CD4-positive, alpha-beta T cell treated with Interleukin-17A for 4 hours (primary cell): Measurements from ENCODE around the gene NEK7.
"Not testable (repeated sequence)": the region's sequence is repeated elsewhere in the genome, so short reads cannot be mapped to it uniquely, and the experiment has no call there.

Source experiments
- DNase-seq: peaks from one replicate; pipeline ENCODE4 v3.0.0-alpha.2; 2020; ENCODE audit warnings: mixed read lengths

Gene NEK7

DNA sequence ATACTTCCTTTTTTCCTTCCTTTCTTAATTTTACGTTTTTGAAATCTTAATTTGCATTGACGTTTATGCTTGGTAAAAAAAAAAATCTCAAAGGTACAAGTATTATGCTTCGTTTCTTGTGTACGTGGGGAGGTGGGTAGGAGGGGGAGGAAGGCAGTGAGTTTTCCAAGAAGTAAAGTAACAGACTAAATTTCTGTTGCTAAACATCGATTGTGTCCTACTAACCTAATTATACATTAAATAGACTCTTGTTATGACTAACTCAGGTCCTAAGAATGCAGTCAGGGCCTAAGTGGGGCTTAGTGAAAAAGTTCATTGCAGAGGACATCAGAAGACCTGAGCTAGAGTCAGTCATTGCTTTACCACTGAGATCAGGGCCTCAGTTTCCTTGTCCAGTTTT, 17.5 kb downstream of the NEK7 start:
- no peak for DNase-seq

DNA sequence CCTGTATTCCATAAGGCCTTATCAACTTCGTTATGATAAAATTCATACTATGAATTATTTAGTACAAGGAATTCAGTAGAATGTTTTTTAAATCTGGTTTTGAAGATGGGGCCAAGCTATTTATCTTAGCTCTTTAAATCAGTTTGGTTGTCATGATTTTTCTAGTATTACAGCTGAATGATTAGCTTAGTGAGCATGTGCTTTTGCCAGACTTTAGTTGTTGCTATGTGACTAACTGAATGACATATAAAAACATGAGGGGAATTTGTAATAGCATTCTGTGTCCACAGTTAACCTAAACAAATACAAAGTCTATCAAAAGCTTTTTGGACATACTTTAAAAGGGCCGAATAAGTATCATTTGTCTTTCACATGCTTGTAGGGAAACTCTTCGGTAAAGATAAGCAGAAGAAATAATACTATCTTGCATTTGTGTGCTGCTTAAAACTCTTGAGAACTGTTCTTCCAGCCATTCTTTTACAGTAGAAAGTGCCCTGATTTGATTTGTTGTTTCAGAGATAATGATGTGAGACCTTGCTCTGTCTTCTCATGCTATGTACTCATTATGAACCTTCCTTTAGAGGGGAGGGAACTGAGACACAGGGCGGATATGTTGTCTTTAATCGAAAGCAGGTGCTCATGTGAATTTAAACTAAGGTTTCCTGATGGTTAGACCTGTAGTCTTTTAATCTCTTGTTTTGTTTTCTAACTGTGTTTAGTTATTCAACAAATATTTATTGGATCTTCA, 18.8 kb downstream of the NEK7 start:
- peak; percentile 33 for DNase-seq

DNA sequence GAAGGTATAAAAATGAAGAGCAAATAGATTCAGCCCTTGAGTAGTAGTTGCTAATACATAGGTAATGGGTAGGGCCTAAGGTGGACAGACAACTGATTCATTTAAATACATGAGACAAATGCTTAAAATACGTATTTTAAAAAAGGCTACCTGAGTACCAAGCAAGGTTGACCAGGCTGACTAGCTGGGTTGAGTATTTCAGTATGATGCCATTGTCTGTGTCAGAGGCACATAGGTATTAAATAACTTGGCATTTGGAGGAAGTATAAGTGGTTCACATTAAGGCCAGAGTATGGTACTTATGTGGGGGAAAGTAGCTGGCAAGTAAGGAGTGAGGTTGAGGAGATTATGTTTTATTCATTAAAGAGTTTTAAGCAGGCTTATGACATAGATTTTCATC, 19.4 kb downstream of the NEK7 start:
- no peak for DNase-seq

DNA sequence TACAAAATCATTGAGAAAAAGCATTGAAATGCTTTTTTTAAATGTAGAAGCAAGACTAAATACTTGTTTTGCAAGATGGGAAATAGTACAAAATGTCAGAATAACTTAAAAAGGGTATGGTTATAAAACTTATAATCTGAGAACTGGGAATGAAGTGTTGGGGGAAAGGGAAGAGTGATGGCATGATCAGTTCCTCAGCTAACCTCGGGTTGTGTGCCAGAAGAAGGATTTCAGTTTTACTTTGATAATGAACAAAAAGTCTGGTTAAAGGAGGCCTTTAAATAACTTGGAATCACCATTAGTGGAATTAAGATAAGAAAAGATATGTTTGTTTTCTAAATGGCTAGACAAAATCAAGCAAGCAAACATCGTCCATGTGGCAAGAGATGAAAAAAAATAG, 20.7 kb downstream of the NEK7 start:
- no peak for DNase-seq

DNA sequence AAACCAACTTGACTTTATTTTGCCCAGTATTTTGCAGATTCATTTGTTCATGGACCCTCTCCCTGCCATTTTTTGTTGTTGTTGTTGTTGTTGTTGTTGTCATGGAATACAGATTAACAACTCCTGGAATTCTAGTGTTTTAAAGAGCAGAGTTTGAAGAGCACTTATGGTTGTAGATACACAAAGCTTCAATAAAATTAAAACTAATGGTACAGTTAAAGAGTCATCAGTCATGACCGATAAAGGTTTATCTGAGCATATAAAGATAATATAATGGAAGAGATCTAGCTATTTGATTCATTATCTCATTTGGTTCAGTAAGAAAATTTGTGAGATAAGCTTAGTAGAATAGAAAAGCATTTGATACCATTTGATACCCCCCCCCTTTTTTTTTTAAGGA, 21.8 kb downstream of the NEK7 start:
- DNase-seq: no peak

DNA sequence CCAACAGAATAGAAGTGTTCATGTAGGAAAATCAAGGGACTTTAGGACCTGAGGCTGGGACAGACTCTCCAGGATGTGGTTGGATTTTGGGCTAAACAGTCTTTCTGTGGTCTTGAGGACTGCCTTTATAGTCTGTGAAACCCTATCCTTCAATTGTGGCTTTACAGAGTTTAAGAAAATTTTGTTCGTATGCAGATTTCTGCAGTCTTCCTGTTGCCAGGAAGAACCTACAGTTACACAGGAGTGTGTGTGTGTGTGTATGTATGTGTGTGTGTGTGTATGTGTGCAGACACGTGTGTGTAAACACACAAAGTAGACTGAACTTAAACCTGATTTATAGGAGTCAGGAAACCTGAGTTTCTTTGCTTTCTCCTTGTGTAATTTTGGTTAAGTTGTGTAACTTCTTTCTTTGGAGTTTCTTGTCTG, 22.8 kb downstream of the NEK7 start:
- DNase-seq: peak; percentile 43

DNA sequence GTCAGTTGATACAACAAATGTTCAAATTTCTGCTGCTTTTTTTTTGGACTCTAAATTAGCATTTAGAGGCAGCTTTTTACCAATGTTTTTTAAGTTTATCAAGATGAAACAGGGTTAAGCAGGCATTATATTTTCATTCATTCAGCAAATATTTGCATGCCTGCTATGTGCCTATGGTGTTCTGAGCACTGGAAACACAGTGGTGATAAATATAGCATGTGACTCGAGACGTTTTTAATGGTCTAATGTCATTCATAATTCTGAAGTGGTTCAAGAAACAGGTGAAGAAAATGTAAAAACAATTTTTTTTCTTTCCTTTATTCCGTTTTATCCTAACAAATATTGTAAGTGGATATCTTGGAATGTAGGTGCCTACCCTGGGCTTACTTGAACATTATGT, 26.8 kb downstream of the NEK7 start:
- DNase-seq: no peak

DNA sequence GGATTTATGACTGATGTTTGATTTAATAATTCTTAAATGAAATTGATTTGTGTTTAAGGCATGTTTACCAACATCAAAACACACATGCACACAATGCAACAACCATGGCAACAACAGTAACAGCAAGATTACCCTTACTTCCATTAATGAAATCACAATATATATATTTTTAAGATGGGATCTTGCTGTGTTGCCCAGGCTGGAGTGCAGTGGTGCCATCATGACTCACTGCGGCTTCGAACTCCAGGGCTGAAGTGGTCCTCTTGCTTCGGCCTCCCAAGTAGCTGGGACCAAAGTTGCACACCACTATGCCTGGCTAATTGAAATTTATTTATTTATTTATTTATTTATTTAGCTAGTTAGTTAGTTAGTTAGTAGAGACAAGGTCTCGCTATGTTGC, 27.7 kb downstream of the NEK7 start:
- DNase-seq: no peak

DNA sequence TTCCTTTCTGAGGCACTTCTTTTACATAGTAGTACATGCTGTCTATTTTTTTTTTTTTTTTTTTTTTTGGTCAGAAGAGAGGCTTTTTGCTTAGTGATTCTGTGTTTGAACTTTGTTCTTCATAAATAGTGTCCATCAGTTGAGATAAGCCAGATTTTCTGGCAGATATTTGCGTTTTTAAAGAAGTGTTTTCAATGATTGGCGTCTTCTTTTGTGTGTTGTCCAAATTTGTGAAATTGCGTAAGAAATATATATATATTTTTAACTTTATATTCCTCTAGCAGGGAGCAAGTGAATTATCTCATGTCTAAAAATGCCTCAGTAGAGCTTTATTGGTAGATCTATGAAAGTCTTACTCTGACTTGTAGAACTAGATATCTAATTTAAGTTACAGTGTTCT, 28.3 kb downstream of the NEK7 start:
- DNase-seq: no peak

DNA sequence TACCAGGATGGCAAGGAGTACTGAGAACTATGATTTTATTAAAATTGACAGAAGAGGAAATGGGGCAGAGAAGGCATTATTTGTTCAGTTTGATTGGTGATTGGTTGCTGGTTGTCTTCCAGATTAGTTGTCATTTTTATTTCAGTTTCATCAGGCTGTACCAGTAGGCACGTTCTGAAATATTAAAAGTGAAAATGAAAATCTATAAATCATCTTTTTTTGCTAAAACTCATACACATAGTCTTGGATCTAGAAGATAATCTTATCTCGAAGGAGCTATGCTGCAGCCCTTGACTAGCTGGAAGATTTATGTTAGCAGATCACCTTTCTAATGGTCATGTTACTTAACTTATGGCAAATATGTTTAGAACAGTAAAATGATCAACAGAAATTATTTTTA, 29.0 kb downstream of the NEK7 start:
- DNase-seq: no peak

DNA sequence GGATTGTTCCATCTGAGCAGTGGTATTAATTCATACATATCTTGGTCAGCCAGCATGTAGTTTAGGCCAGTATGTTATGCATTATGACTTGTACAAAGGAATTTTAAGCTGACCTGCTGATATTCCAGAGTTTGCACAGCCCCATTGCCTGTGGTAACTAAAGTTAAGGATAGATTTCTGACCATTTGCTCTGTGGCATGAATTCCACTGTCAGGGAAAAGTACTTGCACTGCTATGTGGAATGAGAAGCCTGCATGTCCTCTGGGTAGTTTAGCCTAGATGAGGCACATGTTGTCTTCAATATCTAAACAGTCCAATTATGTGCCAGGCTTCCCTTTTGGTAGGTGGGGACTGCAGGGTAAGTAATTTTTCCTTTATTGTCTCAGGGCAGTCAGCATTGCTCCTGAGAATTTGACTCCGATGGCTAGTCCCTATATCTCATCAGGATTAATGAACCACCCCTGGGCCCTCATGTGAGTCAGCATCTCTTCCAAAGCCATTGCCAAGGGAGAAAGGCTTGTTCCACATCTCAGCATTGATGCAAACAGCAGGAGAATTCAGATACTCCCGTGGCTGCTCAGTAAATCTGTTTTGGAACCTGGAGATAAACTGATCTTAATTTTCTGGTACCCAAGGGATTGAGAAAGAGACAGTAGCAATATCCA, 30.2 kb downstream of the NEK7 start:
- no peak for DNase-seq

DNA sequence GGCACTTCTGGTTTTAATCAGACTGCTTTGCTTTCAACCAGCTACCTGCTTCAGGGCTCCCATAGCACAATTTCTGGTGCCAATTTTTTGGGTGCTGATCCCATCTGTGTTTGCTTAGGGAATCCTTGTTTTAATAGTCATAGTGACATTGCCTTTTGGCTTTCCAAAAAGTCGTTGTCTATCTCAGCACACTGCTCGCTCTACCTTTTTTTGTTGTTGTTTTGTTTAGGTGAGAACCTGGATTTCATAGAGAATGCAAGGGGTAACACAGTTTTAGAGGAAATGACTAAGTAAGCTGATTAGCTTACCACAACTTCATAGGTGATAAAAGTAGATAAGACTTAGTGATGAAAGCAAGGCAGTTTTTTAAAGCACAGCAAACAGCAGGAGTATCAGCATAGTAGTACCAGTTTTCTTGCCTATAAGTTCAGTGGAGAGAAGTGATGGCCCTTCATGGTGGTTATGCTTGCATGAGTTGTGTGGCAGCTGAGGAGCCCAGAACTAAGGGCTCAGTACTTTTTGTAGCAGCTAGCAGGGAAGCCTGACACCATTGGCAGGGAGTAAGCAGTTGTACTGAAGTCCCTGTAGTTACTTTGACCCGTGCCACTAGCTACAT, 31.3 kb downstream of the NEK7 start:
- DNase-seq: peak; percentile 47

DNA sequence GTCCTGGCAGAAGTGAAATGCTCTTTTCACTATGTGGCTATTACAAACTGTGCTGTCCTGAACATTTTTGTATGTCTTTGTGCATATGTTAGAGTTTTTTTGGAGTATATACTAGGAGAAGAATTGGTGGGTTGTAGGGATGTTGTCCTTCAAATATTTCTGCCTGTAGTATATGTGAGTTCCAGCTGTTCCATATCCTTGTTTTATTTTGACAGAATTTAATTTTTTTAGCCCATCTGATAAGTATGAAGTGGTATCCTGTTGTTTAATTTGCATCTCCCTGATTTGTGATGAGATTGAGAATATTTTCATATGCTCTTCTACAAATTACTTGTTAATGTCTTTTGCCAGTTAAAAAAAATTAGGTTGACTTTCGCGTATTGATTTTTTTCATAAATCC, 34.3 kb downstream of the NEK7 start:
- no peak for DNase-seq

DNA sequence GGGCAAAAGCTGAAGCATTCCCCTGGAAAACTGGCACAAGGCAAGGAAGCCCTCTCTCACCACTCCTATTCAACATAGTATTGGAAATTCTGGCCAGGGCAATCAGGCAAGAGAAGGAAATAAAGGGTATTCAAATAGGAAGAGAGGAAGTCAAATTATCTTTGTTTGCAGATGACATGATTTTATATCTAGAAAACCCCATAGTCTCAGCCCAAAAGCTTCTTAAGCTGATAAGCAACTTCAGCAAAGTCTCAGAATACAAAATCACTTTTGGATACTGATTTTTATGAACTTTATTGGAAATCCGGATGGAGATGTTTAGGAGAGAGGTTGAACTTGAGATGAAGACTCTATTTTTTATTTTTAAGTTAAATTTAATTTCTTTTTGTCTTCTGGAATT, 37.1 kb downstream of the NEK7 start:
- DNase-seq: not testable (repeated sequence)

DNA sequence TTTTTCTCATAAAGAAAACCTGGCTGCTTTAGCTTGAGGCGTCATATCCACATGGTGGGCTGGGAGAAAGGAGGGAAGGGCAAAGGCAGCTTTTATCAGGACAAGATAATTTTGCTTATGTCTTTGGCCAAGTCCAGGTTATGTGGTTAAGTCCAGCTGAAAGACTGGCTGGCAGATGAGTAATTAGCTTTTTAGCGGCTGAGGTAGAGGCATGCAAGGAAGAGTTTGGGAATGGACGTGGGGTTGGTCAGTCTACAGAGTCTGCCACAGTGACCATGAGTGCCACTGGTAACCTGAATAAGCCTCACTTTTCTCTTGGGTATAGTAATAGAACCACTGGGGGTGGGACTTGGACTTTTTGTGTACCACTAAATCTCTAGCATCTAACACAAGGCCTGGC, 39.8 kb downstream of the NEK7 start:
- no peak for DNase-seq

DNA sequence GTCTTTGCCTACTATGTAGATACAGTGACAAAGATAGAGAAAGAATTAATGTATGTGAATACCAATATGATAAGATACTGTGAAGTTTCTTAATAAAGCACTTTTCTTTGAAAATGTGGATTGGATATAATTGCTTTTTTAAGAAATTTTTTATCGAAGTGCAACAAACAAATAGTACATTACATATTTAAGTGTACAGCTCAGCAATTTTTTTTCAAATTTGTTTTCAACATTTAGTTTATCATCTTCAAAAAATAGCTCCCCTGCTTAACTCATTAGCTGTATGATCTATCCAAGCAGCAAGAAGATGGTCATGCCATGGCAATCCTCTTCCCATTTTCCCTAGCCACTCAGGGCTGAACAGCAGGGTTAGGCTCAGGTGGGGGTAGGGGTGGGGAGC, 40.5 kb downstream of the NEK7 start:
- no peak for DNase-seq

DNA sequence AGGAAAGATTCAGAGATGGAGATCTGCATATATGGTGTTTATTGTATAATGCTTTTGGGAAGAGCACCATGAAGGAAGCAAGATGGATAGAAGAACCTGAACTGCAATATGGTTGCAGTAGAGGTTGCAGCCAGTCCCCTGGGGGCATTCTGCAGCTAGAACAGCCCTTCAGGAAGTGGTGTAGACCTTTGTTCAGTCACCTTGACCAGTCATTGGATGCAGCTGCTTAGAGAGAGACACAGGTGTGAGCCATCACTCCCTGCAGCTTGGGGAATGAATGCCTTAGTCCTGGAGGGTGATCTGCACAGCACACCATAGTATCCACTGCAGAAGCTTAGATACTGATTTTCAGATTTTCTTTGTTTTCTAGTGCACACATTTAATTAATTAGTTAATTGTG, 42.3 kb downstream of the NEK7 start:
- no peak for DNase-seq

DNA sequence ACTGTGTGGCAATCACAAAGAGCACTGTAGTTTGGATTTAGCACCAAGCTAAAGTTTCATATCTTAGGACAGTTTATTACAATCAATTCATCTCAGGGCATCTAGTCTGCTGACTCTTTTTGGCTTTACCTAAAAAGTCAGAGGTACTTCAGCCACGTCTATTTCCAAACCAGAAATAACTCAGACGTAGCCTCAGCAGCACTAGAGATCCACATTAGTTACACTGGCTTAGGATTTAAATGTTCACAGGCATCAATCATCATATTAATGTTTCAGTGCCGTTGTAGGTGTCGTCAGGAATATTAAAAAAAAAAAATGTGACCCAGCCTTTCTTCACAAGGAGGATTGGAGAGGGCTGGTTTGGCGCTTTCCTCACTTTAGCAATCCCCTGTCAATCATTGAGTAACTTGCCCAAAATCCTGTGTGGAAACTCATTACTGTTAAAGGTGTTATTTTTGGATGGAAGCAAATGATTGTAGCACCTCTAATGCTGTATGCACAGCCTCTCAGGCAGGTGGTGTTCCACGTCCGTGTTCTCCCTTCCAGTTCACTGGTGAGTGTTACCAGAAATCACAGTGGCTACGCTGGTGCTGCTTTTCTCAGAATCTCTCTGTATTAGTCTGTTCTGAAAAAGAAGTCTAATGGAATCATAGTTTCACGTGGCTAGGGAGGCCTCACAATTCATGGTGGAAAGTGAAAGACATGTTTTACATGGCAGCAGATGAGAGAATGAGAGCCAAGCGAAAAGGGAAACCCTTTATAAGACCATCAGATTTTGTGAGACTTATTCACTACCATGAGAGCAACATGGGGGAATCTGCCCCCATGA, 45.4 kb downstream of the NEK7 start:
- DNase-seq: no peak

DNA sequence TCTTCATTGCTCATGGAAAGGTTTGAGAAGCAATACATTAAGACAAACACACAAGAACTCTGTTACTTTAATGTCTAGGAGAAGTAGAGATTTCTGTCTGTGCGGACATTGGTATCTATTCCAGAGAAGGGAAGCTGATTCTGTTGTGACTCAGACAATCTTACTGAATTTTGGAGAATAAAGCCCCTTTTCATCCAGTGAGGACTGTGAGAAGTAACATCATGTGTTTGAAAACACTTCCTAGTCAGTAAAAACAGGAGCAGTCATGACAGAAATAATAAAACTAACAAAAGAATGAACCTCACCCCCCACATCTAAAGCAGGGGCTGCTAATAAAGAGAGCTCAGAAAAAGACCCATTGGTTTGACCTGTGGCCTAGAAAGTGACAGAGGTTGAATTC, 46.6 kb downstream of the NEK7 start:
- no peak for DNase-seq

DNA sequence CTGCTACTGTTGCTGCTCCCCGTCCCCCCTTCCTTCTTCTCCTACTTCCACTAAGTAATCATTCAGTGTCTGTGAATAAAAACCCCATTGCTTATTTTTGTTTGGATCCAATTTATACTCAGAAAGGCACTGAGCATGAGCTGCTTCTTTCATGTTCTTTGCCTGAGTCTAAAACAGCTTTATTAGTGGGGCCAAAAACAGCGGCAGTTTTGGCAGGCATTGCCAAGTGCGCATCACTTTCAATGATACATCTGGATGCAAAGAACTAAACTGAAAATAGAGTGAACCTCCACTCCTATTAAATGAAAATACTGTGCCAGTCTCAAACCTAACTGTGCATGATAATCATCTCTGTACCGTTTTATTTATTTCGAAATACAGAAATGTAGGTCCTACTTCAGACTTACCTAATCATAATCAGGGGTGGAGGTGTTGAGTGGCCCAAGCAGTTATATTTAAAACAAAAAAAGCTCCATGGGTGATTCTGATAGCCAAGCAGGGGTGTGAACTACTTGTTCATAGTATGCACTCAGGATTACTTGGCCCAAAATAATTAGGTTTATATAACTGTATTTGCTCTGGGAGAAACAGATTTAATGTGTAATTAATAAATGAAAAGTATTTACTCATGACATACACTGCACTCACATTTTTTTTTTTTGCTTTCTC, 48.4 kb downstream of the NEK7 start:
- no peak for DNase-seq

DNA sequence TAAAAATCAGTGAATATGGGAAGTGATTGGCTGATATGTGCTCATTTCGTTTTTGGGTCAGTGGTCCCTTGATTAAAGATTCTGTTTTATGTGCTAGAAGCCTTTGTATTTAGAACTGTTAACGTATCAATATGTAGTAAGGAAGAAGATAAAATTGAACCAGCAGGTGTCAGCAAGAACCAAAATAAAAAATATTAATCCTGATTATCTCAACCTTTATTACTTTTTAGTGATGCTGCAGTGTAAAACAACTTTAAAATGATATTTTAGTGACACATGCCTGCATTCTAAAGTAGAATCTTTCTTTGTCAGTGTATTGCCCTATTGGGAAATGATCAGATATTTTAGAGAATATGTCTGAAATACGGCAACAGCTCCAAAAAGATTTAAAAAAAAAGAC, 49.5 kb downstream of the NEK7 start:
- DNase-seq: no peak

DNA sequence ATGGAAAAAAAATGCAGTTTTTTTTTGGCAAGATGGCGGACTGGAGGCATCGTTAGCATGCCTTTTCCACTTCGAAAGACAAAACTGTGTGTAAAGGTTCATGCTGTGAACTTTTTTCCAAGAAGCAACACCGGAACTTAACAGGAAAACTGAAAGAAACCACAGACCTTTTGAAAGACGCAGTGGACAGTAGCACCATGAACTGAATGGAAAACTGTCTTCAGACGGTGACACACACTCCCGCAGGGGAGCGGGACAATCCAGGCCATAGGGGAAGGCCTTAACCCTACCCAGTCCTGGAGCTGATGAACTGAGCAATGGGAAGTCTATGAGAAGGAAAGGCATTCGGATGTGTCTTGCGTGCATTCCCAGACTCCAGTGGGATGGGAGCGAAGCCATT, 54.9 kb downstream of the NEK7 start:
- no peak for DNase-seq

DNA sequence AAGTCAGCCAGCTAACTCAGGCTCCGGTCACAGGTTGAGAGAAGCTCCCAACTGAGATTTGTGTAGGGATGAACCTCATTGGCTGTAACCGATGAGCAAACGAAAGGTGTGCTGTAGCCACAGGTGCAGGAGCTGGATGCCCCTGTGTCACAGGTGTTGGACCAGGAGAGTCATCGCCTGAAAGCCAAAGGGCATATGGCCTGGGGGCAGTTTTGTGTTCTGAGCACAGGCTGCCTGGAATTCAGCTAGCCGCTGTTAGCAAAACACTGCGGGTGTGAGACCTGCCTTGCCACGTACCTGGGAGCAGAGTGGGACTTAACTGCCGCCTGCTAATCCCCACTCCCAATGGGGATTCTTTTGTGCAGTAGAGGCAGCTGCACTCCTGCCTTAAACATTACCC, 55.3 kb downstream of the NEK7 start:
- DNase-seq: no peak
